H7 (cell line): ENCODE measurements around the gene SPTBN5. TPM values are rescaled to one million over a fixed set of nuclear protein-coding genes. Genes with fewer than 3 reads are reported as not detected.

Source experiments
- DNase-seq: peaks from one replicate; pipeline ENCODE4 v3.0.0; 2012
- H3K27me3 ChIP-seq: 2 replicates; pipeline ENCODE4 v1.6.0; 2011; ENCODE audit warnings: mild to moderate bottlenecking, low read length; ENCODE audit not compliant: control insufficient read depth, insufficient read depth
- H3K36me3 ChIP-seq: replicated peaks from 2 replicates; pipeline ENCODE4 v1.5.1; 2011; ENCODE audit warnings: low read length; ENCODE audit not compliant: control insufficient read depth, insufficient read depth
- H3K4me3 ChIP-seq: 2 replicates; pipeline ENCODE4 v1.5.1; 2011; ENCODE audit warnings: low read depth, mild to moderate bottlenecking, control low read depth, low read length, moderate library complexity; ENCODE audit not compliant: insufficient read depth
- total RNA-seq: library from RNA; depleted of rRNA; stranded (reverse); fragments of >200 nt; shearing (Covaris generic); gene quantifications from 2 replicates; pipeline ENCODE4 v1.2.3, GENCODE V29; 2014; rRNA removed

Gene SPTBN5
- total RNA-seq: 0.17 and 0.55 TPM in 2 replicates

DNA sequence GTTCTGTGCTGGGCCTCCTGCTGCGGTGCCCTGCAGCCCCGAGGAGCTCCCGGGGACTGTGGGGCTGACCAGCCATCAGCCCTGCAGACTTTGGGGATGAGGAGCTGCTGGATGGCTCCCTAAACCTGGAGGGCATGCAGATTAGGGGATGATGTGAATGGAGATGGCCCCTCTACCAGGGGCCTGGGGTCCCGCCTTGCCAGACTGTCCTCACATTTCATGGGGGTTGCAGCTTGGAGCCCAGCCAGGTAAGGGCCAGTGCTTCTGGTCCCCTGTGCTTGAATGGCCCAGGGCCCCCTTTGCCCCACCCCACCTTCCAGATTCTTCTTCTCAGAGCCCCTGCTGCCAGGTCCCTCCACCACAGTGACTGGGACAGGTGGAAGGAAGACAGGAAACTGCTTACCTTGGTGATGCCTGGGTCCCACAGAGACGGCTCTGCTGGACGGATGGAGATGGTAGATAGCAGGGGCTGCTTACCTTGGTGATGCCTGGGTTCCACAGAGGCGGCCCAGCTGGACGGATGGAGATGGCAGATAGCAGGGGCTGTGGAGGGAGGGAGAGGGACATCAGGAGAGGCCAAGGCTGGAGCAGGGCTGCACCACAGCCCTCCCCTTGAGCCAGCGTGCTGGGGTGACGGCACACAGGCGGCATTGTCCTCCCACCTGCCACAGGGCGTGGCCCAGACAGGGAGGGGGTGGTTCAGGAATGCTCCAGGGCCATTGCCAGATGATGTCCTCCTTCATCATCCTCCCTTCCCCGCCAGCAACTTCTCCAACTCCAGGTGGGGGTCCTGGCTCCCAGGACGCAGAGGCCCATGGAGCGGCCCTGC, at the start of gene SPTBN5:
TSS of gene SPTBN5 (minus strand) at position 632 of the 829 bp plus-strand sequence. CDS start at position 76, 556 bp downstream.
- DNase-seq: peak; percentile 57
- Histone ChIP-seq H3K27me3 (no peaks in the 10 kb centered on the region), H3K36me3 (no peaks in the 10 kb centered on the region), H3K4me3 (no peak within 1 kb of the TSS)

DNA sequence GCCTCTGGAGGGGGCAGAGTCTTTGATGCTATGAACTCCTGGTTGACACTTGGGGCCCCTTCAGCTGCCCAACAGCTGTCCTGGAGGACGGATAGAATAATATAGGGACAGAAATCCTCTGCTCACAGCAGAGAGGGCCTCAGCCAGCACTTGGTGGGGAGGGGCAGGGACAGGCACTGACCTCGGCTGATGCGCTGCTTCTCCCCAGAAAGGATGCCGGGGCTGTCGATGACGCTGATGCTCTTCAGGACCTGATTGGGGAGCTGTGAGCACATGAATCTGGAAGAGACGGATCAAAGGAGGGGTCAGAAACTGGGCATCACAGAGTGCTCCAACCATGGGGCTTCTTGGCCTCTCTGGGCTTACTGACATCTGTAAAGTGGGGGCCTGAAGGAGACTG, 49.0 kb upstream of the SPTBN5 start:
- H3K36me3 ChIP-seq: peaks cover 3% of the 10 kb centered on the region
- no peak overlapping the region for H3K4me3 ChIP-seq
- no peaks in the 10 kb centered on the region for H3K27me3 ChIP-seq
- no peak for DNase-seq

DNA sequence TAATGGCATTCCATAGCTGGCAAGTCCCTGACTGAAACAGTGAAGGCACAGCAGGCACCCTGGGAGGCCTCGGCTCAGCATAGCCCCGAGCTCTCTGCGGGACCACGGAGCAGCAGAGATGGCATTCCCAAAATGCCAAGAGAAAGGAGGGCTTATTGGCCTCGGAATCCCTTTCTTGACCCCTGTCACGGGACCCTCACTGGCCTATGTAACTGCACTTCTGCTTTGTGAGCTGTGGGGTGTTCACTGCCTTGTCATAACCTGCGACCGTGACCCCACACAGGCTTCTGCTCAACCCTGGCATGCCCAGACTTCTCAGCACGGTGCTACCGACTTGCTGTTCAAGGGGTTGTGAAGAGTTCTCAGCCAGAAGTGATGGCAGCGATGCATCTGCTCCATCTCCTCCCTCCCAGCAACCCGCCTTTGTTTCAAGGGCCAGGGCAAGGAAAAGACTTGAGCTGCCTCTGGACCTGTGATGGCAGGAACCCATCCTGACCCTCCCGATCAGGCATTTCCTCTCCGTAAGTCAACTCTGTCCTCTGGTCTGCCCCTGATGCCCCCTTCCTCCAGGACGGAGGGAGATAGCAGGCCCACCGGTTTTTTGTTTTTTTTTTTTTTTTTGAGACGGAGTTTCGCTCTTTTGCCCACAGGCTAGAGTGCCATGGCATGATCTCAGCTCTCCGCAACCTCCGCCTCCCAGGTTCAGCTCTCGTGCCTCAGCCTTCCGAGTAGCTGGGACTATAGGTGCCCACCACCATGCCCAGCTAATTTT, 48.0 kb upstream of the SPTBN5 start:
- Histone ChIP-seq H3K4me3 (no peak overlapping the region), H3K36me3 (peaks cover 3% of the 10 kb centered on the region), H3K27me3 (no peaks in the 10 kb centered on the region)
- no peak for DNase-seq

DNA sequence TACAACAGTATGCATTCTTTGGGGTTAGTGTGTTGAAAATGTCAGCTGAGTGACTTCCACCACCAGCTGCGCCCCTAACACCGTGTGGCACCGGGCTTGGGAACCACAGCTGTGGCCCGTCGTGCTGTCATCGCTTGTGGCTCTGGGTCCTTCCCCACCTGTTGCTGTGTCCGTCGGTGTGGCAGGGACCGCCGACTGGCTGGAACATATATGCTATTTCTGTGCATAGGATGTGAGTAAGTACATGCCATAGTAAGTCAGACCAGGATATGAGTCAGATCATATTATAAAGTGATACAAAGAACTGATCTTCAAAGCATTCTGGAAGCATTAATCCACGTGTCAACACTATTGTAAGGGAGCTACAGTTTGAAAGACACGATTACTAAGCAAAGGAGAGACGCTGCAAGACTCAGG, 46.6 kb upstream of the SPTBN5 start:
- no peak for DNase-seq

DNA sequence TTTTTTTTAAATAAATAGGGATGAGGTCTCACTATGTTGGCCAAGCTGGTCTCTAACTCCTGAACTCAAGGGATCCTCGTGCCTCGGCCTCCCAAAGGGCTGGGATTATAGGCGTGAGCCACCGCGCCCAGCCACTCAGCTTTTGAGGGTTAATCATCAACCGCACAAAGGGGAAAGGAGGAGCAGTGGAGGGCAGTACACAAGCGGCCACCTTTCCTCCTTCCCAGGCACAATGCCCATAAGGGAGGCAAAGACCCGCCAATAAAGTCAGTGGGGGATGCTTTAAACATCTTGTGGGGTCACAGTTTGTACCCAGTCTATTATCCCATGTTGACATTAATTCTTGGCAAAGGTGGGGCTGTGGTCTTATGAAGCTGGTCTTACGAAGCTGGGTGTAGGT, 46.1 kb upstream of the SPTBN5 start:
- H3K36me3 ChIP-seq: peaks cover 3% of the 10 kb centered on the region
- no peak overlapping the region for H3K4me3 ChIP-seq
- H3K27me3 ChIP-seq: no peaks in the 10 kb centered on the region
- no peak for DNase-seq

More for the DNA sequence above, 46.6 kb upstream of the SPTBN5 start:
- H3K27me3 ChIP-seq: no peaks in the 10 kb centered on the region
- no peak overlapping the region for H3K4me3 ChIP-seq
- peaks cover 3% of the 10 kb centered on the region for H3K36me3 ChIP-seq

DNA sequence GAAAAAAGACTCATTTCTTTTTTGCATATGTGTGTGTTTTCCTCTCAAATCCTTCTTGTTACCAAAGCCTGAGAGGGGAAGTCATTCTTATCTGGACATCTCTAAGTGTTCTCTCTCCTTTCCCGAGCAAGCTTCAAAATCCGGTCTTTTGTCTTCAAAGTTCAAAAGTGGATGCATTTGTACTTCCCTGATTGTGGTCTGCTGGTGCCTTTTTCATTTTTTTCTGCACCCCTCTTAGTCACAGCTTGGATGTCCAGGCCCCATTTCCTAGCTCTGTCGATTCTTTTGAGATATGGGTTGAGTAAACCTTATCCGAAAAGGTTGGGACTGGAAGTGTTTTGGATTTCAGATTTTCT, 43.7 kb upstream of the SPTBN5 start:
- H3K27me3 ChIP-seq: no peaks in the 10 kb centered on the region
- no peak overlapping the region for H3K4me3 ChIP-seq
- DNase-seq: no peak
- peaks cover 3% of the 10 kb centered on the region for H3K36me3 ChIP-seq

DNA sequence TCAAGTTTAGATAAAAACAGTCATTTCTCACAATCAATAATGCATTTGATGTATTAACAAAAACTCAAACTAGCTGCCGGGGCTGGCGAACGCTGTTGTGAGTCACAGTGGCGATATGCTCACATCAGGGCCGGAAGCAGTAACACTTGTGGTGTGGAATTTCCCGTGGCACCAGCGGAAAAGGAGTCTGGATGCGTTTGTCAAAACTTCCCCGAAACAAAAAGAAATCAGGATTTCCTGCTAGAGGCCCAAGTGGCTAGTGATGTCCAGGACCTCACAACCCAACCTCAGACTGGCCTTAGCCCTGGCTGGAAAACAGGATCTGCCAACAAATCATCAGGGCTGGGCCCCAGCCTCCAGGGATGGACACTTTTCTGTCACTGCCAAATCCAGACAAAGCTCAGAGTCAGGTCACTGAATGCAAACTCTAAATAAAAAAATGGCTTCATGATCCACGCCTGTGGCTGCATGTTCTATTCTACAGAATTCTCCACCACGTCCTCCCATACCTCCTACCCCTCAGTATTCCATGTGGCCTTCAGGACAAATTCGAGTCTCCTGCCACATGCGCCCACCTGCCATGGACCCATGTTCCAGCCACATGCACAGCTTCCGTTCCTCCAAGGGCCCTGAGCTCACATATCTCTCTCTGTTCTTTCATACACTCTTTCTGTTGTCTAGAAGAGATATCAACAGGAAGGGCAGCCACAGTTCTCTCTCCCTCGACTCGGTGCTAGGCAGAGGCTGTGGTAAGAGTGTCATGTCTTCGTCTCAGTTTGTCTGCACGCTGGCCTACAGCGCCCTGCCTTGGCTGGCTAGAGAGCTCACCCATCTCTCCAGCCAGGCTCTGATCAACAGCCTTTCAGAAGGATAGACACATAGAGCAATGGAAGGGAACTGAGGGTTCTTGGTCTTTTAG, 43.1 kb upstream of the SPTBN5 start:
- no peak for DNase-seq
- no peaks in the 10 kb centered on the region for H3K27me3 ChIP-seq
- no peak overlapping the region for H3K4me3 ChIP-seq
- H3K36me3 ChIP-seq: peaks cover 3% of the 10 kb centered on the region

DNA sequence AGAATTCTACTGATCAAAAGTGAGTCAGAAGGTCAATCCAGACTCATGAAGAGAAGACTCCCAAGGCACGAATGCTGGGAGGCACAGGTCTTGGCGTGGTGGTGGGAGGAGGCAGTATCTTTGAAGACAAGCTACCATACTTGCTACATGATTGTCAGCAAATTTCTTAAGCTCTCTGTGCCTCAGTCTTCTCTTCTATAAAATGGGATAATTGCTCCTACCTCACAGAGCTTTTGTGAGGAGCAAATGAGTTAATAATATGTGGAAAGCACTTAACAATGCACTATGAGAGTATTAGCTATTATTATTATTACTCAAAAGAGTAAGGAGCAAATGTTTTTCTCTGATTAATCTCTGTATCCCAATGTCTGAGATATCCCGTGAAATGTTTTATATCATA, 42.3 kb upstream of the SPTBN5 start:
- no peaks in the 10 kb centered on the region for H3K27me3 ChIP-seq
- no peak overlapping the region for H3K4me3 ChIP-seq
- H3K36me3 ChIP-seq: peaks cover 3% of the 10 kb centered on the region
- DNase-seq: no peak

DNA sequence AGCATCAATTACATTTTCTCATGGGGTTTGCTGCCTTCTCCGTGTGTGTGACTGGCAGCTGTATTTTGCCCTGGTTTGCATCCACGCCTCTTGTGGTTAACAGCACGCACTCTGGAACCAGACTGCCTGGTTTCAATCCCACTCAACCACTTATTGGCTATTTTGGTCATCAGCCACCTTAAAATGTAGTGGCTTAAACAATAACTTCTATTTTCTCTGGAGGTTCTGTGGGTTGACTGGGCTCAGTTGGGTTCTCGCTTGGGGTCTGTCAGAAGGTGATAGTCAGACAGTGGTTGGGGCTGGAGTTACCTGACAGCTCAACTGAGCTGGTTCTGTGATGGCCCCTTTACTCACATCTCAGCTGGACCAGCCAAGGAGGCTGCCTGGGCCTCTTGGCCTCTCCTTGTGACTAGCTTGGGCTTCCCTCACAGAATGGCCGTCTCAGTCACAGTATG, 41.7 kb upstream of the SPTBN5 start:
- Histone ChIP-seq H3K27me3 (no peaks in the 10 kb centered on the region), H3K4me3 (no peak overlapping the region), H3K36me3 (peaks cover 3% of the 10 kb centered on the region)
- no peak for DNase-seq

DNA sequence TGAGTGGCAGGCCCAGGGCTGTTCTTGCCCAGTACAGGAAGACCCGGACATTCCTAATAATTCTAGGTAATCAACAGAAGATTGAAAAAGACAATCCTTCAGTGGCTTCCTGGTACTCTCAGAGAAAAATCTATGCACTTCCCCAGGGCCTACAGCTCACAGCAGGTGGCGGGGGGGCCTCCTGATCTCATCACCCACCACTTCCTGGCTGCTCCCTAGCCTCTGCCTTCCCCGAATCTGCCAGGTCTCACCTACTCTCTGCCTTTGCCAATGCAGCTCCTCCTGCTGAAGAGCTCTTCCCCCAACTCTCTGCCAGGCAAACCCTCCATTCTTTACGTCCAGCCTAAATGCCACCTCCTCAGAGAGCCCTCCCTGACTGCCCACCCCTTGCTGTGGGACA, 41.0 kb upstream of the SPTBN5 start:
- H3K36me3 ChIP-seq: no peaks in the 10 kb centered on the region
- DNase-seq: peak; percentile 70
- H3K4me3 ChIP-seq: no peak overlapping the region
- H3K27me3 ChIP-seq: no peaks in the 10 kb centered on the region

DNA sequence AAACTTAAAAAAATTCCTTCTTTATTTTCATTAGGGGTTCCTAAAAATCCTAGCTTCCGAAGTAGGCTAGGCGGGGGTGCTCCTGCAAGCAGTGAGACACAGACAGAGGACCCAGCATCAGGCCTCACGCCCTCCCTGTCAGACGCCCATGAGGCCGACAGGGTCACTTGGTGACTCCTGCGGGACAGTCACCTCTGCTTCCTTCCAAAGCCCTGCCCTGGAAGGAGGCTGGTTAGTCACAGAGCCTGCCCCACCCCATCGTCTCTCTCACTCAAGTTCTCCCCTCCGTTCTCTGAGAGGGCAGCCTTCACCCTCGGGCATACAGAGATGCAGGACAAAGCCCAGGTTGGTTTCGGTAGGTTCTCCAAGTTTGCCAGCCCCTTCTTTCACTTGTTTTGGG, 39.9 kb upstream of the SPTBN5 start:
- Histone ChIP-seq H3K4me3 (no peak overlapping the region), H3K36me3 (no peaks in the 10 kb centered on the region; the same call in 1 of the 2 replicates), H3K27me3 (no peaks in the 10 kb centered on the region)
- DNase-seq: no peak

DNA sequence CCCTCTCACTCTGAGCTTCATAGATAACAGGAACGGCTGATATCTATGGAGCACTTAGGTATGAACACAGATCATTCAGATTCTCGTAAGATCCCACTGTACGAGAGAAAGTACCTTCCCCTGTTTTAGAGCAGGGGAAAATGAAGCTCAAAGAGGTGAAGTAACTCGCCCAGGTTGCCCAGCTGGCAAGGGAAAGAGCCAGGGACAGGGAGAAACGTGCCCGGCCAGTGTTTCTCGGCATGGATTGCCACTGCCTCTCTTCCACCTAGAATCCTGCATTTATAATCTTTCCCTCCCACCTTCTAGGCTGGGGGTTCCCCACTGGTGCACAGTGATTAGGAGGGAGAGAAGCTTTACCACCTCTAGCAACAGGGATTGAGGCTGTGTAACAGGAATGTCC, 39.5 kb upstream of the SPTBN5 start:
- H3K4me3 ChIP-seq: no peak overlapping the region
- no peaks in the 10 kb centered on the region; the same call in 1 of the 2 replicates for H3K36me3 ChIP-seq
- no peaks in the 10 kb centered on the region for H3K27me3 ChIP-seq
- no peak for DNase-seq

DNA sequence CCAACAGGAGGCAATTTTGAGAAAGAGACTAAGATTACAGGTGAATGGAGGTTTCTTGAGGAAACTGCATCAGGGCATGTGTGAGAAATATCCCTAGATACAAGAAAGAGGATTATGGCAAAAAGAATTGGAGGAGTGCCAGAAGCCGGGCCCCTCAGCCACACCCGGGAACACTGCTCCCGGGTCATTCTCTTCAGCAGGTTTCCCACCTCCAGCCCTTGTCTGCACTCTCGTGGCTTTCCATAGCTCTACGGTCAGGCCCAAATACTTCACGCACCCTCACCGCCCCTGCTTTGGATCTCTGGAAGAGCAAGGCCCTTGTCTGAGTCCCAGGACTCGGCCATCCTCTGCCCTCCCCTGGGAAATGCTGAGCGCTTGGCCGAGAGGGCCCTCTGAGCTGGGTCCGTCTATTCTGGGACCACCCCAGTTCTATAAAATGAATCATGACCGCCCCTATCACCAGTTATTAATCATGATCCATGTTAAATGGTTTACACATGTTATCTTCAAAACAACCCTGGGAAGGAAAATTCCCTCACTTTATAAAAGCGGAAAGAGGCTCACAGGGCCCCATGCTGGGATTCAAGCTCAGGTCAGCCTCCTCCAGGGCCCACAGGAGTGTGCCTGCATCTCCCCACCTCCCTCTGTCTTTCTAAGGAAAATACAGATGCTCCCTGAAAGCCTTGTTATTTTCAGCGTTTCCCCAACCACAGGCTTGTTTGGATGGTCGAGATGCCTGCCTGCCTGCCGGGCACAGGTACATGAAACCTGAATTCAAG, 38.8 kb upstream of the SPTBN5 start:
- DNase-seq: no peak
- Histone ChIP-seq H3K36me3 (no peaks in the 10 kb centered on the region; the same call in 1 of the 2 replicates), H3K27me3 (no peaks in the 10 kb centered on the region), H3K4me3 (no peak overlapping the region)
